ENCODE measurements around the gene MSI1. TPM values are rescaled to one million over a fixed set of nuclear protein-coding genes. Genes with fewer than 3 reads are reported as not detected.

MSI1 gene
- total and polyA plus RNA-seq, 2 of the 13 experiments (the other 11 are each of a cell fraction or from before 2014, with no cell fraction given) = 0.09 to 0.46 TPM

- WGBS (ENCODE audit: low lambda C conversion rate) = 64% methylated on average over 16 of the region's 19 CpGs
- no peak overlapping the region for H3K4me2 ChIP-seq (ENCODE audit: low read depth, low read length)
- H3K27ac ChIP-seq (ENCODE audit: extremely low read length, insufficient read depth, low read length) = no peak overlapping the region
- ChIA-PET POLR2A (no interaction called here), CTCF (ENCODE audit: low intra/inter-chr PET ratio, low total read pairs) (no interaction called here)
- in situ Hi-C loops (cut with HindIII; ENCODE audit: extremely low pct_ligation_motif_present, low pct_unique_long_range_greater_than_20kb) (no loop called here), intact Hi-C loops (cut with micrococcal nuclease; ENCODE audit: unreplicated experiment) (no loop called here)
- no peaks in the 10 kb centered on the region for H4K20me1 ChIP-seq (ENCODE audit: insufficient read depth, low read length)
- no peak overlapping the region for H3K4me3 ChIP-seq (replicated peaks in 1 of 3; ENCODE audit: insufficient read depth in 1 of 3, low read depth in 2 of 3, low read length in 3 of 3)
- no peak for DNase-seq (ENCODE audit: low spot score)
- H2AFZ ChIP-seq (ENCODE audit: low read length) = no peak overlapping the region
- H3K9ac ChIP-seq (ENCODE audit: insufficient read depth, low read depth, low read length) = no peak overlapping the region
- FAIRE-seq = no peak
- BruUV-seq (replicated peaks) = no TSS peak
- no peak; the same call in 2 of the 3 replicates for ATAC-seq
- TF ChIP-seq ZNF841 (CRISPR knock-in tag; IDR thresholded peaks at IDR 0.05; ENCODE audit: borderline replicate concordance) = no peak
- TF ChIP-seq MED8 (CRISPR knock-in tag; IDR thresholded peaks at IDR 0.05; ENCODE audit: insufficient replicate concordance) = no peak
- TF ChIP-seq PREB (CRISPR knock-in tag; IDR thresholded peaks at IDR 0.05) = no peak
- no peak for TF ChIP-seq RFX3 (CRISPR knock-in tag; IDR thresholded peaks at IDR 0.05)
- TF ChIP-seq TCF7L2 (IDR thresholded peaks at IDR 0.05; ENCODE audit: low read depth, low read length) = no peak
- TF ChIP-seq DMAP1 (CRISPR knock-in tag; IDR thresholded peaks at IDR 0.05) = no peak
- no peak for TF ChIP-seq PHB2 (IDR thresholded peaks at IDR 0.05; ENCODE audit: partially characterized antibody)
- TF ChIP-seq ZNF788 (CRISPR knock-in tag; IDR thresholded peaks at IDR 0.05; ENCODE audit: borderline replicate concordance) = no peak
- TF ChIP-seq ZNF749 (CRISPR knock-in tag; IDR thresholded peaks at IDR 0.05; ENCODE audit: borderline replicate concordance) = no peak
- TF ChIP-seq ZNF703 (CRISPR knock-in tag; IDR thresholded peaks at IDR 0.05; ENCODE audit: borderline replicate concordance) = no peak
- TF ChIP-seq, protein P1, sequence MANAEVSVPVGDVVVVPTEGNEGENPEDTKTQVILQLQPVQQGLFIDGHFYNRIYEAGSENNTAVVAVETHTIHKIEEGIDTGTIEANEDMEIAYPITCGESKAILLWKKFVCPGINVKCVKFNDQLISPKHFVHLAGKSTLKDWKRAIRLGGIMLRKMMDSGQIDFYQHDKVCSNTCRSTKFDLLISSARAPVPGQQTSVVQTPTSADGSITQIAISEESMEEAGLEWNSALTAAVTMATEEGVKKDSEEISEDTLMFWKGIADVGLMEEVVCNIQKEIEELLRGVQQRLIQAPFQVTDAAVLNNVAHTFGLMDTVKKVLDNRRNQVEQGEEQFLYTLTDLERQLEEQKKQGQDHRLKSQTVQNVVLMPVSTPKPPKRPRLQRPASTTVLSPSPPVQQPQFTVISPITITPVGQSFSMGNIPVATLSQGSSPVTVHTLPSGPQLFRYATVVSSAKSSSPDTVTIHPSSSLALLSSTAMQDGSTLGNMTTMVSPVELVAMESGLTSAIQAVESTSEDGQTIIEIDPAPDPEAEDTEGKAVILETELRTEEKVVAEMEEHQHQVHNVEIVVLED (CRISPR knock-in tag; IDR thresholded peaks at IDR 0.05; ENCODE audit: borderline replicate concordance) = no peak
- TF ChIP-seq ZNF670 (CRISPR knock-in tag; IDR thresholded peaks at IDR 0.05; ENCODE audit: borderline replicate concordance) = no peak
- TF ChIP-seq ZNF260 (CRISPR knock-in tag; IDR thresholded peaks at IDR 0.05; ENCODE audit: borderline replicate concordance, low read depth) = no peak
- no peak for TF ChIP-seq DR1 (CRISPR knock-in tag; IDR thresholded peaks at IDR 0.05)
- TF ChIP-seq GTF3A (CRISPR knock-in tag; conservative IDR thresholded peaks at IDR 0.05) = no peak
- no peaks in the 10 kb centered on the region for H3K79me2 ChIP-seq (ENCODE audit: insufficient read depth, low read length)
- no peaks in the 10 kb centered on the region for H3K9me3 ChIP-seq (ENCODE audit: low read length)
- no peaks in the 10 kb centered on the region for H3K36me3 ChIP-seq (replicated peaks in 1 of 2; ENCODE audit: control insufficient read depth in 1 of 2, insufficient read depth in 2 of 2, low read length in 2 of 2)
- H3K27me3 ChIP-seq (ENCODE audit: control insufficient read depth in 1 of 2, insufficient read depth in 2 of 2, low read length in 2 of 2) = no peaks in the 10 kb centered on the region
- no peaks in the 10 kb centered on the region for H3K4me1 ChIP-seq (ENCODE audit: insufficient read depth, low read length)
These were observed 18.2 kb downstream of the MSI1 start for GRCh38 chr12:120350576-120351350.
